ENCODE measurements around the gene DMAP1.

DMAP1 gene

DNA sequence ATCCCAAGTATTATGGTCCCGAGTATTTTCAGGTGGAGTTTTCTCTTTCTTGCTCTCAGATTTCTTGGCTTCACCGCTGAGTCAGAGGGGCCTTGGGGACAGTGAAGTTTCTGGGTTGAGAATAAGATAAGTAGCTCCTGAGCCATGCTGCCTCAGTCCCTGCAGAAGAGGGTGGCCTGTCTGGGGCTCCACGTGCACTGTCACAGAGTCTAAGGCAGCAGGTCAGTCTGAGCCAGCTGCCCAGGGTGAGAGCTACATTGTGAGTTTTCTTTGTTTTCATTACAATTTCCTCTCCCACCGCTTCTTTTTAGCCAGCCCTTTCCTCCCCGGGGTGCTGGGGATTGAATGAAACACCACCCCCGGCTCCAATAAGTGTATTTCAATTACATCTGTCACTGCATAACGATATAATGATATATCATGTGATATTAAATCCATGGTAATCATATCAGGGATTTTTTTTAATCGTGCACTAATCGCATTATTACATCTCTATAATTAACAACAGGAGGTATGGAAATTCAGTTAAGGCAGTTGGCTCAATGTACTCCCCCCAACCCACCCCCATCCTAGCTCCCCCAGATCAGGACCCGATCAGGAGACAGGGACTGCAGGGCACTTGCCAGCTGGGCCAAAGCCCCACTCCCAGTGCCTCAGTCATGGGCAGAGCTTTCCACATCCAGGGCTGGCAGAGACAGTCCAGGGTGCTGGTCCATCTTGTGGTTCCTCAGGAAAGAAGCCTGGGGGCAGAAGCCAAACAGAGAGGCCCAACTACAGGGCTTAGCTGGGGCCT is 43.7 kb downstream of the DMAP1 start:
- no peak for DNase-seq

GRCh38 chr1:44259090-44259489 is 45.8 kb downstream of the DMAP1 start:
- DNase-seq = no peak

GRCh38 chr1:44260792-44261170 is 47.5 kb downstream of the DMAP1 start:
- no peak for DNase-seq

DNA sequence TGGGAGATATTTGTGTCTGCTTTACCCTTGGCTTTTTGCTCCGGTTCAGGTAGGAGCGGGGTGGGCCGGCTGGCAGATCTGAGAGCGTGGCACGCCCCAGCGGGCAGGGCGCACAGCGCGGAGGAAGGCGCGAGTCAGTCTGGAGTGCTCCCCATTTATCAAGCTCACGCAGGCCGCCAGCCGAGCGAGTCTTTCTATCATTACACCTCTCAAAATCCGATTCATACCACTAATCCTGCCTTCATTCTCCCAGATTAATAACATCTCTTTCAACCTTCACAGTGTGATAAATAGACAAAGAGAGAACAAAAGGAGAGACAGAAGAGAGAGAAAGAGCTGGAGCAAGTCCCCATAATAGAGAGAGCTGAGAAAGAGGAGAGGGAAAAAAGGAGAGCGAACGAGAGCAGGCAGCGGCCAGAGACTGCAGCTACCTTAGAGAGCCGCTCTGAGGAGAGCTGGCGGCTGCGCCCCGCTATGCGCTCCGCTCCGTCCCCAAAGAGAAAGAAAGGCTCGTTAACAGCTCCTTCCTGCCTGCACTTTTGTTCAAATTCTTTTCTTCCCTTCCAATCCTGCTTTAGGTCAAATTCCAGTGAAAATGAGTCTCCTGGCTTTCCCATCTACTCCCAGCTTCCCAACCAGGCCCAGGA is 48.0 kb downstream of the DMAP1 start:
- no peak for DNase-seq

- no peak for DNase-seq
These were observed 48.7 kb downstream of the DMAP1 start for GRCh38 chr1:44261962-44262361.

- DNase-seq = no peak
These were observed 49.1 kb downstream of the DMAP1 start for GRCh38 chr1:44262414-44262813.

GRCh38 chr1:44262816-44263567 is 49.7 kb downstream of the DMAP1 start:
- no peak for DNase-seq

- DNase-seq = no peak
These were observed 50.5 kb downstream of the DMAP1 start for GRCh38 chr1:44263568-44264450.

DNA sequence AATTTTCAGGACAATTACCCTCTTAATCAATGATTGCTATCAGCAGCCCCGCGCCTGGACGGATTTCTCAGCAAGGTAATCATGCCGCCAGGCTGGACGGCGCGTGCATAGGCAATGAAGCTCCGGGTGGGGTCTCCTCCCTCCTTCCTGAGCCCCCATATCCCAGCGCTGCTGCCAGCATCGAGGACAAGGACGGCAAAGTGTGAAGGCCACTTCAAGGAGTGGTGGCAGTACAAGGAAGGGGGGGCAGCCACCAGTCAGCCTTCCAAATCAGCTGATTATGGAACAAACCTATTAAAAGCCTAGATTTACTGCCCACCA is 51.1 kb downstream of the DMAP1 start:
- no peak for DNase-seq

GRCh38 chr1:44265656-44266358 is 52.5 kb downstream of the DMAP1 start:
- no peak for DNase-seq

GRCh38 chr1:44266400-44267344 is 53.4 kb downstream of the DMAP1 start:
- DNase-seq = no peak

GRCh38 chr1:44267438-44267837 is 54.2 kb downstream of the DMAP1 start:
- peak; percentile 39 for DNase-seq

GRCh38 chr1:44268054-44268453 is 54.8 kb downstream of the DMAP1 start:
- no peak for DNase-seq
